ENCODE data around the gene MPHOSPH9.
"Not testable (repeated sequence)": the region's sequence is repeated elsewhere in the genome, so short reads cannot be mapped to it uniquely, and the experiment has no call there.

MPHOSPH9 gene

DNA sequence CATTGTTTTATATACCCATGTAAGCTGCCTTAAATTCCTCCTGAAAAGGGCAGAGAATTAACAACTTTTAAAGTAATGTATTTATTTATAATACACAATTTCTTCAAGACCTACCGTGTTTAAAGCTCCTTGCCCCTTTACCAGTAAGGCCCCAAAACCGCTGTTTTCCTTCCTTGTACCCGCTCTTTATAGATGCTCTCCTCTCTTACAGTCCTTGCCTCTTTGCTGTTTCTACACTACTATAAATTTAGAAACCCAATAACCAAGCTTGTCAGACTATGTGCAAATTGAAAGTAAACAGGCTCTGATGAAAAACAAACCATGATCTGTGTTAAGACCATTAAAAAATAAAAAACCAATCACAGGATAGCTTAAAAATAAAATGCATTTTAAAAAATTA lies 3.9 kb downstream of the MPHOSPH9 start:
- Histone ChIP-seq H3K36me3 (ENCODE audit: control insufficient read depth in 5 of 5, insufficient read depth in 5 of 5, low read length in 5 of 5) (peaks cover 0 to 5% (median 0%) of the 10 kb centered on the region in 5 donors), H3K9ac (ENCODE audit: low read length in 5 of 5) (peak overlapping the region in 1 of 5 donors; percentile 33), H3K4me3 (ENCODE audit: low read depth in 1 of 5, low read length in 5 of 5) (no peak overlapping the region), H3K27ac (ENCODE audit: low read depth, low read length) (no peak overlapping the region), H3K9me3 (ENCODE audit: control insufficient read depth in 5 of 5, low read length in 5 of 5) (no peaks in the 10 kb centered on the region), H3K4me1 (ENCODE audit: control insufficient read depth in 5 of 5, insufficient read depth in 5 of 5, low read length in 5 of 5) (peaks cover 5 to 22% (median 16%) of the 10 kb centered on the region in 5 donors), H3K27me3 (ENCODE audit: control insufficient read depth in 5 of 5, insufficient read depth in 4 of 5, low read length in 5 of 5) (no peaks in the 10 kb centered on the region)

DNA sequence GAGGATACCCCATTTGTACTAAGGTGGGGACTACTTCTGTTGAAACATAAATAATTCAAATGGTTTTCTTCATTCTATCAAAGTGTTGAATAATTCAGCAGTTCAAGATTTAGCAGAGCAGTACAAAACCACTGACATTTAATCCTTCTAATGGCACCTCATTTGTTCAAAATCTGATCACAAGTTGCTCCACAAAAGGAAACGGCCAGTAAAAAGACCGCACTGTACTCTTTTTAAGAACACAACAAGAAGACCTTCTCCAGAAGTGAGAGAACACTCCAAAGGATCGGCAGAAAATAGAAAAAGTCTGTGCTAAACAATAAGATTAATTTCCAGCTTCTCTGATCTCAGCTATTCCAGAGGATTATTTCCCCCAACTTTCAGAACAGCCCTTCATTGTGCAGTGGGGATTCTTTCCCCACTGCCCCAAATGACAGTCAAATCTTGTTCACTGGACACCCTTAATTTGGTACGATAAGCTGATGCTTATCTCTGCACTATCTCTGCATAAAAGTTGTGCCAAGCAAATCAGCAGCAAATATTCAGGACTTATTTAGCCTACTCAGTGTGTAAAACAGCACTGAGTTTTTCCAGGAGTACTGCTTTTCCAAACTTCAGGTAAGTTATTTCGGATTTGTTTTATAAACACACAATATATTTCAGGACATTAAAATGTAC lies 5.2 kb downstream of the MPHOSPH9 start:
- peaks cover 3 to 15% (median 10%) of the 10 kb centered on the region in 5 donors for H3K4me1 ChIP-seq (ENCODE audit: control insufficient read depth in 5 of 5, insufficient read depth in 5 of 5, low read length in 5 of 5)
- no peak overlapping the region for H3K27ac ChIP-seq (ENCODE audit: low read depth, low read length)
- no peak overlapping the region for H3K4me3 ChIP-seq (ENCODE audit: low read depth in 1 of 5, low read length in 5 of 5)
- H3K9ac ChIP-seq (ENCODE audit: low read length in 5 of 5), result no peak overlapping the region
- H3K9me3 ChIP-seq (ENCODE audit: control insufficient read depth in 5 of 5, low read length in 5 of 5), result no peaks in the 10 kb centered on the region
- H3K36me3 ChIP-seq (ENCODE audit: control insufficient read depth in 5 of 5, insufficient read depth in 5 of 5, low read length in 5 of 5), result peaks cover 0 to 5% (median 0%) of the 10 kb centered on the region in 5 donors
- H3K27me3 ChIP-seq (ENCODE audit: control insufficient read depth in 5 of 5, insufficient read depth in 4 of 5, low read length in 5 of 5), result no peaks in the 10 kb centered on the region

DNA sequence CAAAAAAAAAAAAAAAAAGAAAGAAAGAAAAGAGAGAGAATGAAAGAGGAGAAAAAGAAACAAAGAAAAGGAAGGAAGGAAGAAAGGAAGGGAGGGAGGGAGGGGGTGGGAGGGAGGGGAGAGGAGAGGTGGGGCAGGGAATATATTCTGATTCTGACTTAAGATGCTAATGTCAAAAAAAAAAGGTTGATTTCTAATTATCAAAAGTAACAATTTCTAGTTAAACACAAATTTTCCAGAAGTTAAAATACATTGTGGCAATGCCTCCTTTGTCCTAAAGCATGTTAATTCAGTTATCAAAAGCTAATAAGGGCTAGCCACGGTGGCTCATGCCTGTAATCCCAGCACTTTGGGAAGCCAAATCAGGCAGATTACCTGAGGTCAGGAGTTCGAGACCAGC lies 7.5 kb downstream of the MPHOSPH9 start:
- Histone ChIP-seq H3K4me1 (ENCODE audit: control insufficient read depth in 5 of 5, insufficient read depth in 5 of 5, low read length in 5 of 5) (peaks cover 0 to 4% (median 0%) of the 10 kb centered on the region in 5 donors), H3K36me3 (ENCODE audit: control insufficient read depth in 5 of 5, insufficient read depth in 5 of 5, low read length in 5 of 5) (peaks cover 3 to 14% (median 4%) of the 10 kb centered on the region in 5 donors), H3K27me3 (ENCODE audit: control insufficient read depth in 5 of 5, insufficient read depth in 4 of 5, low read length in 5 of 5) (no peaks in the 10 kb centered on the region), H3K9ac (ENCODE audit: low read length in 5 of 5) (no peak overlapping the region), H3K27ac (ENCODE audit: low read depth, low read length) (no peak overlapping the region), H3K9me3 (ENCODE audit: control insufficient read depth in 5 of 5, low read length in 5 of 5) (no peaks in the 10 kb centered on the region), H3K4me3 (ENCODE audit: low read depth in 1 of 5, low read length in 5 of 5) (no peak overlapping the region)

DNA sequence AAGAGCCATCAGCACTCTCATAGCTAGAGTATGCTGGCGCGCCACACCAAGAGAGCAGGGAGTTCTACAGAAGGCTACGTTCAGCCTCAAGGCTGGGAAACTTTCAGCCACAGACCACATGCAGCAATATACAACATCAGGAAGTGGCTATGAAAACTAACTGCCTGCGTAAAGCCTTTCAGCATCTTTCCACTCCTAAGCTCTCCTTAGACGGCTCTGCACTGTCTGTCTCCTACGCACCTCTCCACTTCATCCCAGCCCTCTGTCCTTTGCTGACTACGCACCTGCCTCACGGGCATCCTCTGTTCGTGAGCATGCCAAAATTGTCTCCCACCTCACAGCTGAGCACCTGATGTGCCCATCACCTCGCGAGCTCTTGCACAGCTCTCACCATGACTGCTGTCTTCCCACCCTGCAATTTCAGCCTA lies 9.7 kb downstream of the MPHOSPH9 start:
- Histone ChIP-seq H3K27ac (ENCODE audit: low read depth, low read length) (no peak overlapping the region), H3K27me3 (ENCODE audit: control insufficient read depth in 5 of 5, insufficient read depth in 4 of 5, low read length in 5 of 5) (no peaks in the 10 kb centered on the region), H3K4me1 (ENCODE audit: control insufficient read depth in 5 of 5, insufficient read depth in 5 of 5, low read length in 5 of 5) (no peaks in the 10 kb centered on the region), H3K36me3 (ENCODE audit: control insufficient read depth in 5 of 5, insufficient read depth in 5 of 5, low read length in 5 of 5) (peaks cover 3 to 15% (median 4%) of the 10 kb centered on the region in 5 donors), H3K9me3 (ENCODE audit: control insufficient read depth in 5 of 5, low read length in 5 of 5) (no peaks in the 10 kb centered on the region), H3K4me3 (ENCODE audit: low read depth in 1 of 5, low read length in 5 of 5) (no peak overlapping the region), H3K9ac (ENCODE audit: low read length in 5 of 5) (no peak overlapping the region)

DNA sequence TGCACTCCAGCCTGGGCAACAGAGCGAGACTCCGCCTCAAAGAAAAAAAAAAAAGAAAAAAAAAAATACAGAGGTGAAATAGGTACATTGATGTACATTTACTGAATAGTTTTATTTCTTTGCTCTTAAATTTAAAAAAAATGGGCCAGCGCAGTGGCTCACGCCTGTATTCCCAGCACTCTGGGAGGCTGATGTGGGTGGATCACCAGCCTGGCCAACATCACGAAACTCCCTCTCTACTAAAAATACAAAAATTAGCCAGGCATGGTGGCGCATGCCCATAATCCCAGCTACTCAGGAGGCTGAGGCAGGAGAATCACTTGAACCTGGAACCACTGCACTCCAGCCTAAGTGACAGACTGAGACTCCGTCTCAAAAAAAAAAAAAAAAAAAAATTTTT lies 25.1 kb downstream of the MPHOSPH9 start:
- H3K27ac ChIP-seq (ENCODE audit: low read depth, low read length), result not testable (repeated sequence)

DNA sequence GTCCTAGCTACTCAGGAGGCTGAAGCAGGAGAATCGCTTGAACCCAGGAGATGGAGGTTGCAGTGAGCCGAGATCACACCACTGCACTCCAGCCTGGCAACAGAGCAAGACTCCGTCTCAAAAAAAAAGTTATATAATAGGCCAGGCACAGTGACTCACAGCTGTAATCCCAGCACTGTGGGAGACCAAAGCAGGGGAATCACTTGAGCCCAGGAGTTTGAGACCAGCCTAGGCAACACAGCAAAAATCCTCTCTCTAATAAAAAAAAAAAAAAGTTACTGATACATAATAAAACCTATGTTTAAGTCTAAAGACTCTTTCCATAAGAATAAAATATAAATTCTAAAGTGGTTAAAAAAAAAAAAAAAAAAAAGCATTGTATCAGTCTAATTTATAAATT lies 26.1 kb downstream of the MPHOSPH9 start:
- not testable (repeated sequence) for H3K9me3 ChIP-seq (ENCODE audit: control insufficient read depth in 5 of 5, low read length in 5 of 5); H3K4me3 ChIP-seq (ENCODE audit: low read depth in 1 of 5, low read length in 5 of 5); H3K27me3 ChIP-seq (ENCODE audit: control insufficient read depth in 5 of 5, insufficient read depth in 4 of 5, low read length in 5 of 5); H3K9ac ChIP-seq (ENCODE audit: low read length in 5 of 5); H3K27ac ChIP-seq (ENCODE audit: low read depth, low read length); H3K4me1 ChIP-seq (ENCODE audit: control insufficient read depth in 5 of 5, insufficient read depth in 5 of 5, low read length in 5 of 5)
- peaks cover 15 to 47% (median 19%) of the 10 kb centered on the region in 5 donors for H3K36me3 ChIP-seq (ENCODE audit: control insufficient read depth in 5 of 5, insufficient read depth in 5 of 5, low read length in 5 of 5)

More for the DNA sequence above, 25.1 kb downstream of the MPHOSPH9 start:
- not testable (repeated sequence) for H3K4me3 ChIP-seq (ENCODE audit: low read depth in 1 of 5, low read length in 5 of 5); H3K27me3 ChIP-seq (ENCODE audit: control insufficient read depth in 5 of 5, insufficient read depth in 4 of 5, low read length in 5 of 5); H3K9ac ChIP-seq (ENCODE audit: low read length in 5 of 5); H3K9me3 ChIP-seq (ENCODE audit: control insufficient read depth in 5 of 5, low read length in 5 of 5); H3K4me1 ChIP-seq (ENCODE audit: control insufficient read depth in 5 of 5, insufficient read depth in 5 of 5, low read length in 5 of 5)
- peaks cover 8 to 42% (median 12%) of the 10 kb centered on the region in 5 donors for H3K36me3 ChIP-seq (ENCODE audit: control insufficient read depth in 5 of 5, insufficient read depth in 5 of 5, low read length in 5 of 5)

DNA sequence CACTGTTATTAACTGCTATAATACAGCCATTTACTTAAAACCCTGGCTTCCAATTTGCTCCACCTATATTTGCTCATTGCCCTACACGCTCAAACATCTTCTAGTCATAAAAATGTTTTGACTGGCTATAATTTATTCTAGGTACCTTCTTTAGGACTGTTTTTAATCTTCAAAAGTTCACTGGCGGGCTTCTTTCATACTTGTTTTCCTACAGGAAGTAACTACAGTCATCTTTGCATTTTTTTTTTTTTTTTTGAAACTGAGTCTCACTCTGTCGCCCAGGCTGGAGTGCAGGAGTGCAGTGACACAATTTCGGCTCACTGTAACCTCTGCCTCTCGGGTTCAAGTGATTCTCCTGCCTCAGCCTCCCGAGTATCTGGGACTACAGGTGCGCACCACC lies 32.5 kb downstream of the MPHOSPH9 start:
- Histone ChIP-seq H3K4me3 (ENCODE audit: low read depth in 1 of 5, low read length in 5 of 5) (no peak overlapping the region), H3K9me3 (ENCODE audit: control insufficient read depth in 5 of 5, low read length in 5 of 5) (no peaks in the 10 kb centered on the region), H3K27ac (ENCODE audit: low read depth, low read length) (no peak overlapping the region), H3K36me3 (ENCODE audit: control insufficient read depth in 5 of 5, insufficient read depth in 5 of 5, low read length in 5 of 5) (peaks cover 13 to 30% (median 17%) of the 10 kb centered on the region in 5 donors), H3K9ac (ENCODE audit: low read length in 5 of 5) (no peak overlapping the region), H3K27me3 (ENCODE audit: control insufficient read depth in 5 of 5, insufficient read depth in 4 of 5, low read length in 5 of 5) (no peaks in the 10 kb centered on the region), H3K4me1 (ENCODE audit: control insufficient read depth in 5 of 5, insufficient read depth in 5 of 5, low read length in 5 of 5) (no peaks in the 10 kb centered on the region)

DNA sequence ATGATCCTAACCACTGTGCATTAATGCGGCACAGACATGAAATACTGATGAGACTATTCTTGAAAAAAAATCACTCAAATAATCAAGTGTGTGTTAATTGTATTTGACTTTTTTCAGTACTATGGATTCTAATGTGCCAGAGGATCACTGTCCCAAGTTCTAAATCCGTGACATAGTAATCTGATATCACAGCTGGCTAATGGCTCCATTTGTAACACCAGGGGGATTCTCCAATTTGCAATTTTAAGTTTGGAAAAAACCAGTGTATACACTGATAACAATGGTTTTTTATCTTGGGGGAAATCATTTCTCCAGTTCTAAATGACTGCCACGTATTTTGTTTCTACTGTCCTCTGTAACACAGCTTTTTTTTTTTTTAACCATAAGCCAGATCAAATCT lies 33.0 kb downstream of the MPHOSPH9 start:
- no peaks in the 10 kb centered on the region for H3K27me3 ChIP-seq (ENCODE audit: control insufficient read depth in 5 of 5, insufficient read depth in 4 of 5, low read length in 5 of 5)
- no peak overlapping the region for H3K27ac ChIP-seq (ENCODE audit: low read depth, low read length)
- no peaks in the 10 kb centered on the region for H3K9me3 ChIP-seq (ENCODE audit: control insufficient read depth in 5 of 5, low read length in 5 of 5)
- no peak overlapping the region for H3K4me3 ChIP-seq (ENCODE audit: low read depth in 1 of 5, low read length in 5 of 5)
- no peaks in the 10 kb centered on the region for H3K4me1 ChIP-seq (ENCODE audit: control insufficient read depth in 5 of 5, insufficient read depth in 5 of 5, low read length in 5 of 5)
- no peak overlapping the region for H3K9ac ChIP-seq (ENCODE audit: low read length in 5 of 5)
- peaks cover 12 to 28% (median 15%) of the 10 kb centered on the region in 5 donors for H3K36me3 ChIP-seq (ENCODE audit: control insufficient read depth in 5 of 5, insufficient read depth in 5 of 5, low read length in 5 of 5)

DNA sequence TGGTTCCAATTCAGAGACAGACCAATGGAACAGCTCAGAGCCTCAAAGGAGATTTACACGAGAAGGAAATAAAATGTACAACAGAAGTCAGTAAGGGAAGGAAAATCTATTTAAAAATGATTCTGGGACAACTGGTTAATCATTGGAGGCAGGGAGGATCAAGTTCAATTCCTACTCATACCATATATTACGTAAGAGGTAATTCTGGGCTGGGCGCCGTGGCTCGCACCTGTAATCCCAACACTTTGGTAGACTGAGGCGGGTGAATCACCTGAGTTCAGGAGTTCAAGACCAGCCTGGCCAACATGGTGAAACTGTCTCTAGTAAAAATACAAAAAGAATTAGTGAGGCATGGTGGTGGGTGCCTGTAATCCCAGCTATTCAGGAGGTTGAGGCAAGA lies 45.3 kb downstream of the MPHOSPH9 start:
- Histone ChIP-seq H3K36me3 (ENCODE audit: control insufficient read depth in 5 of 5, insufficient read depth in 5 of 5, low read length in 5 of 5) (peaks cover 10 to 32% (median 11%) of the 10 kb centered on the region in 5 donors), H3K9me3 (ENCODE audit: control insufficient read depth in 5 of 5, low read length in 5 of 5) (no peaks in the 10 kb centered on the region), H3K27me3 (ENCODE audit: control insufficient read depth in 5 of 5, insufficient read depth in 4 of 5, low read length in 5 of 5) (no peaks in the 10 kb centered on the region), H3K9ac (ENCODE audit: low read length in 5 of 5) (no peak overlapping the region), H3K4me1 (ENCODE audit: control insufficient read depth in 5 of 5, insufficient read depth in 5 of 5, low read length in 5 of 5) (no peaks in the 10 kb centered on the region), H3K4me3 (ENCODE audit: low read depth in 1 of 5, low read length in 5 of 5) (no peak overlapping the region), H3K27ac (ENCODE audit: low read depth, low read length) (no peak overlapping the region)

DNA sequence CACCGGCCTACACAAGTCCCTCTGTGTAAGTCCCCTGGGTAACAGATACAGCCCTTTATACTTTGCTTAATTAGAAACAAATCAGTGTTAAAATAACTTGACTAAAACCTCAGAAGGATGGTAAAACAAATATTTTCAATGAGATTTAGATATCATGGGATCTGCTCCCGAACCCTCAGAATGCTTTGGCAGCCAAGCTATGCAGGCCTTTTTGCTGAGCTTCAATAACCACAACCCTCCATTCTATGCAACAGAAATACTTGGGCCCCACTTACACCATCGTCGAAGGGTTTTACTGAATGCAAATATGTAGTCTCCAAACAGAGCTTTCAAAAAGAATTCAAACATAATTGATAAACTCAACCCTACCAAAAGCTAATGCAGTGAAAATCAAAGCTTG lies 52.8 kb downstream of the MPHOSPH9 start:
- Histone ChIP-seq H3K36me3 (ENCODE audit: control insufficient read depth in 5 of 5, insufficient read depth in 5 of 5, low read length in 5 of 5) (peaks cover 7 to 25% (median 14%) of the 10 kb centered on the region in 5 donors), H3K9me3 (ENCODE audit: control insufficient read depth in 5 of 5, low read length in 5 of 5) (no peaks in the 10 kb centered on the region), H3K27me3 (ENCODE audit: control insufficient read depth in 5 of 5, insufficient read depth in 4 of 5, low read length in 5 of 5) (no peaks in the 10 kb centered on the region), H3K4me1 (ENCODE audit: control insufficient read depth in 5 of 5, insufficient read depth in 5 of 5, low read length in 5 of 5) (no peaks in the 10 kb centered on the region), H3K9ac (ENCODE audit: low read length in 5 of 5) (no peak overlapping the region), H3K4me3 (ENCODE audit: low read depth in 1 of 5, low read length in 5 of 5) (no peak overlapping the region), H3K27ac (ENCODE audit: low read depth, low read length) (no peak overlapping the region)

Measured in subcutaneous abdominal adipose tissue (tissue), 5 donors.